NCI-H1417 (cell line): Measurements from ENCODE around the gene ALKBH3.
A peak's percentile ranks its signal among the peaks of the same experiment; 100 is the strongest.

Experiments used
- DNase-seq, 3 experiments: peaks; one replicate each; lab custom pipeline; 2025; lab: John Stamatoyannopoulos, UW

Gene ALKBH3

GRCh38 chr11:43880640-43881159, at the start of gene ALKBH3:
Gene ALKBH3, plus strand, starts transcription at chr11:43880831. Its CDS starts 1,822 bp downstream, at chr11:43882653.
- peak; percentile 50 to 95 (median 89) for DNase-seq

DNA sequence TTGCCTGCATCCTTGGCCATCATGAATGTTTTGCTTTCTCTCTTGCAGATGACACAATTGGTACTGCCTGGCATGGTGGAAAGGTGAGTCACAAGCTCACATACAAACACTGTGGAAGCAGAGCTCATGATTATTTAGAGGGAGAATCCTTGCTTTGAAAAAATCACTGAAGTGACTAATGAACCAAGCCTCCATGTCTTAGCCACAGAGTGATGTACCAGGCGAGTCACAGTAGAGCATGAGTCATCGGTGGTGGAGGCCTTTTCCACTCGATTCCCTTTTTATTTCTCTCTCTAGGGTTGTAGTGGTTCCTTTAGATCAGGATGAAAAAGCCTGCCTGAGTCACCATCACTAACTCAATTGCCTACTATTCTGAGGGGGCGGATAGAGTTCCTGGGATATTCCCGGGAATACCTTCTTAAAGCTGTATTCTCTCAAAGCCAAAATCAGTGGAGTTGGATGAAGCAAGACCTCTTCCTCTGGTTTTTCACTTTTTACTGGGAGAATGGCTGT, 49.6 kb upstream of the ALKBH3 start:
- DNase-seq = peak in 1 of 3 experiments; percentile 3

GRCh38 chr11:43832536-43832935, 48.1 kb upstream of the ALKBH3 start:
- DNase-seq = no peak

- peak in 2 of 3 experiments; percentile 48 to 83 for DNase-seq
These were observed 47.0 kb upstream of the ALKBH3 start for GRCh38 chr11:43833657-43834073.

DNA sequence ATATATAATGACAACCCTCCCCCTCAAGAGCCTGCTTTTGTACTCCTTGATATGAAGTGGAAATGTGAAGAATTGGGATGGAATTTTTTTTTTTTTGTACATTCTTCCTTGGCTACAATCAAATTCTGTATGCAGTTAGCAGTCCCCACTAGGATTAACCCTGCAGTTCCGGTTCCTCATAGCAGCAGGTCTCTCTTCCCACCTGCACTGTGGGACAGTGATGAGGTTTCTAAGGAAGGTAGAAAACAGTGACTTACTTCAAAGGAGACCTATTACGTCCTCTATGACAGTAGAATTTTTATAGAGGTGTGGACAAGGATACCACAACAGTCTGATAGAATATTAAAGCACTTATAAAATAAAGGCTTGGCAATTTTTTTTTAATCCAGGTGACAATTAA, 46.3 kb upstream of the ALKBH3 start:
- DNase-seq = peak in 2 of 3 experiments; percentile 14 to 58

GRCh38 chr11:43835104-43835503, 45.5 kb upstream of the ALKBH3 start:
- DNase-seq = peak in 1 of 3 experiments; percentile 50

DNA sequence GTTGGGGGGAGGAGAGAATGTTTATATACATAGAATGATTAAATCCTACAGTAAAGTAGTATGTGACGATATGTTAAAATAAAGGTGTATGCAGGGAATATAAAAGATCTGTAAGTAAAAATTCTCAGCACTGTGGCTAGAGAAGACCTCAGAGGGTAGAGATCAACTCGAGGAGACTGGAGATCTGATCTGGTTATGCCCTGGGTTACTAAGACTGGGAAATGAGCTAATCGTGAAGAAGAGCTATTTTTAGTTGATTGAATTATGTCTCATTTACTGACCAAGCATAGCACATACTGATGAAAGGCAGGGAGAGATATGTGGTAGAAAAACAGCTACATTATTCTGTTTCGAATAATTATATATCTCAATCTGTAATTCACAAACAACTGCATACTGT, 42.8 kb upstream of the ALKBH3 start:
- DNase-seq = no peak

DNA sequence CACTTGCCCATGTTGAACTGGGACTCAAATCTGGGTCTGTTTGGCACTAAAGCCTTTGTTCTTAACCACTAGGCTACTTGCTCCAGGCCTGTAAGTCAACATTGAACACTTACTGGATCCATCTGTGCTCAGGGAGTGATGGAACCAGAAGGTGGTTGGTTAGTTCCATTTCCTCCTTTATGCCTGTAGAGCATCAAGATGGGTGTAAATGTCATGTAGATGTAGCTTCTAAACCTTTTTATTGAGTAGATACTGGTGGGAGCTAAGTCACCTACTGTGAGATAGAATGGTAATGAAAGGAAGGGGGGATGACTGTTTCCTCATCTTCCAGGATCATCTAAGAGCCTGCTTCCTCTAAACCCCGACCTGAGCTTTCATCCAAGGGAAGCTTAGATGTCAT, 38.6 kb upstream of the ALKBH3 start:
- no peak for DNase-seq

GRCh38 chr11:43845816-43846215, 34.8 kb upstream of the ALKBH3 start:
- no peak for DNase-seq

DNA sequence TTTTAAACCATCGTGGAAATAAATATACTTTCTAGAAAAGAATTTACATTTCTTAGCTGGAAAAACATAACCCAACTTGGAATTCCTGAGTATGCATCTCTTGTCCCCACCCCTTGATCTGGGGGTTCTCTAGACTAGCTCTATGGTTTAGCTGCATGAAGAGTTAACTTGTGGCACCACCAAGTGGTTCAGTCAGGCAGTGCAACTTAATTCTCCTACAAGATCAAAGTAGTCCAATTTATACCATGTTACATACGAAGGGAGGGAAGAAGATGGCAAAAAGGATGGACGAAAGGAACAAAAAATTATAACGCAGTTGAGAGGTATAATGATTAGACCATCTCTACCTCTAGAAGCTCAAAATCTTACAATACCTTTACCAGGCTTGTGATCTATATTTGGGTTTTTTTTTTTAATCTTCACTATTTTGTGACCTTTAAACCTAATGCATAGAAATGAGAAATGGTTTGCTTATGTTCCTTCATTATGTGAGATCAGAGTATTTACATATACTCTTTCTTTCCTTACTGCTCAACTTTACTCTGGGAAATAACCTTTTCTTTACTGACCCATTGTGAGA, 28.5 kb upstream of the ALKBH3 start:
- DNase-seq = peak; percentile 49 to 83 (median 50)

GRCh38 chr11:43853781-43854180, 26.9 kb upstream of the ALKBH3 start:
- no peak for DNase-seq

DNA sequence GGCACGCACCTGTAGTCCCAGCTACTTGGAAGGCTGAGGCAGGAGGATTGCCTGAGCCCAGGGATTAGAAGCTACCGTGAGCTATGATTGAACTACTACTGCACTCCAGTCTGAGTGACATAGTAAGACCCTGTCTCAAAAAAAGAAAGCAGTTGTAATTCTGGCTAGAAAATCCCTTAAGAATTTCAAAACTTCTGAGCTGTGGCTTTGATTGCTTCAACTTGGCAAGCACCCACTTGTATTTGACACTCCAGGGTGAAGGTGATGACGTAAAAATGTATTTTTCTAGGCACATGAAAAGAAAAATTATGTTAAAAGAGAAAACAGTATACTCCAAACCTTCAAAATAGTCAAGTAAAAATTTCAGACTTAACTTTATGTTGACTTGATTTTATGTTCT, 23.6 kb upstream of the ALKBH3 start:
- DNase-seq = no peak

DNA sequence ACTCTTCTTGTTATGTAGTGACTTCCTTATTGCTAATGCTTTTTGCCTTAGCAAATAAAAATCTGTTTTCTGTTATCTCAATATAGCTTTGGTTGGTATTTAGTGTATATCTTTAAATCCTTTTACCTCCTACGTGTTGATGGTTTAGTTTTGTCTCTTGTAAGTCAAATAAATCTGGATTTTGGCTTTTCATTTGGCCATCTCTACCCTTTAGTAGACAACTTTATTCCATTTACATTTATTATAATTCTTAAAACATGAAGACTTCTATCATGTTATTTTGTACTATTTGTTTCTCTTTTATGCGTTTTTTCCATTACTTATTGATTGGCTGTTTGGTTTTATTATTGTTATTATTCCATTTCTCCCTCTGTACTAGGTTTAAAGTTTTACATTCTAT, 19.5 kb upstream of the ALKBH3 start:
- no peak for DNase-seq

DNA sequence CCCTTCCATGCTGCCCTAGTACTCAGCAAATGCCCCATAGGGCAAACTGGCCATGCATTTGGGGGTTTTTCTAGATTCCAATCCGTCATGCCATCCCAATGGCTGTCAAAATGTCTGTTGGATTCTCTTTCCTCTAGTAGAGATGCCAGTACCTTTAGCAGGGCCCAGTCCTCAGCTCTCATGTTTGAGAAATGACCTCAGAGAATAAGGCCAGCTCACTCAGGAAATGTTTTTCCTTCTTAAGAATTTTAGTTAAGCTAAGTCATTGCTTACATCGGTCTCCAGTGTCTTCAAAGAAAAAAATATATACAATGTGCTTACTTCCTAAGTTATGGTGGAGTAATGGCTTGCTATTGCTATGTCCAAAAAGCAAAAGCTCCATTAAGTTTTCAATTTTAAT, 14.1 kb upstream of the ALKBH3 start:
- DNase-seq = no peak

- no peak for DNase-seq
These were observed 13.7 kb upstream of the ALKBH3 start for GRCh38 chr11:43866969-43867368.

GRCh38 chr11:43868852-43869567, 11.6 kb upstream of the ALKBH3 start:
- DNase-seq = peak in 2 of 3 experiments; percentile 7 to 48

DNA sequence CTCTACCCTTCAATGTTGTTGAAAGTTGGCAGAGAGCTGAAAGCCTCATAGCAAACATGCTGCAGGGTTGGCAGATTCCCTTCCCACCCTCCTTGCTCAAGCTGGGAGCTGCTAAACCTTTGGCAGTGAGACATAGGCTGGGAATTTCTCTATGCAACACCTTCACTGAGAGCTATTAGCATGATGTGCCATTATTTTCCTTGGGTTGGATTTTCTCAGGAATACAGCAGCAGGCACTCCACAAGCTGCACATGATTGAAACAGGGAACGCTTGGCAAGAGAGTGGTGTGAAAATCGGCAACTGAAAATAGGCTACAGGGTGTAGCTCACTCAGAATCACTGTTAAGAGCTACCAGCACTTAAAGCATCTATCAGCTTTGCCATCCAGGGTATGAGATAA, 9.6 kb upstream of the ALKBH3 start:
- no peak for DNase-seq

DNA sequence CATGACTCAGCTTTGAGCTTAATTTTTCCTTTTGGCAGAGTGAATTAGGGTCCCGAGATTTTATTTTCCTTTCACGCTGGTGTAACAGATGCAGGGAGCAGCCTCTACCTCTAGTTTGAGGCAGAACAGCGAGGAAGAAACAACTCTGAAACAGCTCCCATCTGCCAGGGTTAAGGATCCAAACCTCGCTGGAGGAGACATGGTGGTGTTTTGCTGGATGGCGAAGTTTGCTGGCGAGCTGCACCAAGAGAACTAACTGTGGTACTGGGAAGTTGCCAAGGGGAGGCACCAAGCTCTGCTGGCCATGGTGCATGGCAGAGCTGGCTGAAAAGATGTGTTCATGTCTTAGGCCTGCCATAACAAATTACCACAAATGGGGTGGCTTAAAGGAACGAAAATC, 7.6 kb upstream of the ALKBH3 start:
- DNase-seq = no peak

- no peak for DNase-seq
These were observed 6.6 kb upstream of the ALKBH3 start for GRCh38 chr11:43874078-43874477.

DNA sequence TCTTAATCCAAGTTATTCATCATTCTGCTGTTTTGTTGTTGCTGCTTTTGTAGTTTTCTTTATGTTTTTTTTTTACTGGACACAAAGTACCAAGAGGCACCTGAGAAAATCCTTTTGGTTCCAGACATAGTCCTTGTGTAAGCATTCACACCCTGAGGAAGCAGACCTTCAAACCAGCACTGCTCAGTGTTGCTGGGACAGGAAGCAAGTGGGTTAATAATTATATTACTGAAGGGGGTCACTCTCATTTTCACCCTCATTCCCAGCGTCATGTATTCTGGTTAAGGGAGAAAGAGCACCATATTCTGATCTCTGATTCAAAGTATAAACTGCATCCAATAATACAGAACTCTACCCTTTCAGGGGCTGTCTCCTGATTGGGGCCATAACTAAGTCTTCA, 5.9 kb upstream of the ALKBH3 start:
- DNase-seq = no peak

GRCh38 chr11:43879789-43880639, 617 bp upstream of the ALKBH3 start:
- DNase-seq = no peak

DNA sequence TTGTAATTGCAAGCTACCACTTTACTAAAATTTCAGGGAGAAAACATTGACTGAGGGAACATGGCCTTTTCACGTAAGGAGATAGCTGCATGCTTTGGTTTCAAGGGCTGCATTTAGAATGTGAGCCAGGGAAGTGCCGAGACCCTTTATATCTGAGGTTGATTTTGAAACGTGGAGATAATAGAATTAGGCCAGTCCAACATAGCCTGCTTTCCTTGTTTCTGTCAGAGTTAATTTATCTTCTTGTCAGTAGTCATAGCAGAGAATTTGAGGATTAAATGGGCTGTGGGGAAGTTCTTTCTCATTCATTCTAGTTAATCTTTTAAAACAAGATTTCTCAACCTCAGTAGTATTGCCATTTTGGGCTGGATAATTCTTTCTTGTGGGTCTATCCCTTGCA, 12.2 kb downstream of the ALKBH3 start:
- DNase-seq = no peak
